ENCODE results near the gene FEZ2.

Gene FEZ2

DNA sequence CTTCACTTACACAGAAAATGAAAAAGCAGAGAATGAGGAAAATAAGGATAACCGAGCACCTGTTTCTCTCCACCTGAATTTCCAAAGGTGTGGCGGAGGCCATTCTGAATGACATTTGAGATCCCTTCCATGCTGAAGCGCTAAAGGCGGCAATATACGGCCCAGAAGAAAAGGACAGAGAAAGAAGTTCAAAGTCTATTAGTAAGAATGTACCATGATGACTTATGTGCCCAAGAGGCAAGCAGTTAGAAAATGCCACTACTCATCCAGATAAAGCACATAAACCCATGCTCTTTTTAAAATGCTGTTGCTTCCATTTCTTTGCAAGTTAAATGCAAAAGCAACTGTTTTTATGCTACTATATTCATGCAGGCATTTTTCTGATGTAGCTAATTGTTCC is 37.2 kb downstream of the FEZ2 start:
- no peak for DNase-seq

DNA sequence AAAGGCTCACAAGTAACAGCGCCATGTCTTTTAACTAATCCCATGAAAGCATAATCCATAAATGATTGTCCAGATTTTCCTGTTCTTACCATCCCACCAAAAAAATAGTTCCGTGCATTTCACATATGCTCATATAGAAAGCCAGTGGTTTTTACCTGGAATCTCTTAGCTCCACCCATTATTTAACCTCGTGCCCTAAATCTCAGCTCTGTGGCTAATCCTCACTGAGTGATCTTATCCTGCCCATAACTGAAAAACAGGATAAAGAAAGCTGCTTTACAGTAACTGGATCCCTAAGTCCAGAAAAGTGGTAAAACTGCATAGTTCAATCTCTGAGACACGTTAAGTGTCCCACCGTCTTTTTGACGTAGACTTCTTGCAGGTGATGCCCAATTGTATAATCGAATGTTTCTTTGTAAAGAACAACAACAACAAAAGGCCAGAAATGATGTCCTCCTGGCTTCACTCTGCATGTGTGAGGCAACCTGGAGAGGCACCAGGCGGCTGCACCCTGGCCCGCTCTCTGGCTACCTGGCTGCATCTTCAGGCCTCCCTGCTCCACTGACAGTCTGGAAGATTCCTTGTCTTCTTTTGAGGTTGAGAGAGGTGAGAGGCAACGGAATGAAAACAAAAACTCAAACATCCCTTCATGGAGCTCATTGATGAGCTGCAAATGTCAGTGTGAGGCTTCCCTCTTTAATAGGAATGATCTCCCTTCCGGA is 38.6 kb downstream of the FEZ2 start:
- DNase-seq = no peak

DNA sequence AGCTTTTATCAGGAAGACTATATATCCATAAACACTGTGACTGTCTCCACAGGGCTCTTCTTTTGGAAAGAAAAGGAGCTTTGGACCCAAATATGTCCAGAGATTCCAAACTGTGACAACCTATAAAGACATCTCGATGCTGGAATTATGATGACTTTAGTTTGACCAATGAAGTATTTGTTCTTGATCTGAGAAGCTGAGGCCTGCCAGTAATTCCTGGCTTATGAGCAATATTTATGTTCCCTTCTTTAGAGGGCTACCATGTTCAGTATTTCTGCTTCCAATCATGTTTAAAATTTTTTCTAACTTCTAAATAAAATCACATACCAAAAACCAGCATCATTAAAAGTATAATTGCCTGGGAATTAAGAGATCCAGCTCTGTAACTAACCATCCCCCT is 41.1 kb downstream of the FEZ2 start:
- no peak for DNase-seq

DNA sequence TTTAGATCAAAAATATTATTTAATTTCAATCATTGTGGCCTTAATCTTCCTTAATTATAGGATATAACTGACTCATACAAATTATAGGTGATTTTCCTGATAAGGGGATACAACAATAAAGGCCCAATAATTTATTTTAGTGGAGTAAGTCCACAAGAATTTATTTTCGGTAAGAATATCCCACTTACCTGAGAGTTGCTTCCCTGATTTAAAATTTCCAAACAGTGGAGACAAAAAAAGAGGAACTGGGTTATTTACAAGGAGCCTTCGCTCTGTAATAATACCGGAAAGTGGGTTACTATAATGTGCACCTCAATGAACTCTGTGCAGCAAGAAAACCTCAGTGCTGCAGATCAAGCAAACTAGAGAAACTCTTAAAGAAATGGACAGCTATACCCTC is 42.2 kb downstream of the FEZ2 start:
- no peak for DNase-seq

DNA sequence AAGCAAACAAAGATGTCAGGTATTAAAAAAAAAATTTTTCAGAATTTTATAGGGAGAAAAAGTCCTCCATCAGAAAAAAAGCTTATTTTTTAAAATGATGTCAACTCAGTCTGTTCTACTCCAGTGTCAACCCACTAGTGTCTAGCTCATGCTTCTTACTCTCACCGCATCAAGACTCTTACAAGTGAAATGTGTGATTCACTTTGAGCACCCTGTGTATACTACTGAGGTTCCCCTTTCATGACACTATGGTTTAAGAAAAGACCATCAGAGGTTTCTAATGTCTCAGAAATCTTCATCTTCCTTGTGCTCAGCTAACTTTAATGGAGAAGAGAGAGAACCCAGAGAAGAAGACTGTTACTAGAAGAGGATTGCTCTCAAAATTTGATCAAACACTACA is 43.4 kb downstream of the FEZ2 start:
- DNase-seq = no peak

DNA sequence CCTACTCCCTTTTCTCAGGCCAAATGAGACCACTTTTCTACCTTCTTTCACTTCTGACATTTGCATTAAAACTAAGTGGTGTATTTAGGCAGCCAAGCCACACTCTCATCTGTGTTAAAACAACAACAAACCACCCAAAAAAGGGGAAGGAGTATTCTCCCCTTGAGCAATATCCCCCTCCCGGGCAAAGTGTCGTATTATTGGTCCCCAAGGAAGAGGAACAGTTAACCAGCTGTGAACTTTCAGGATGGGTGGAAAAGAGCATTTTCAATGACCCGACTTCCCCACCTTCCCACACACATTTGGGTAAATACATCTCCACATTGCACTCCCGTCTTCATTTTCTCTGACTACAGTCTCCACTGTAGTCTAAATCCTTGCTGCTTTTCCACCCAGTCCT is 44.3 kb downstream of the FEZ2 start:
- DNase-seq = no peak

DNA sequence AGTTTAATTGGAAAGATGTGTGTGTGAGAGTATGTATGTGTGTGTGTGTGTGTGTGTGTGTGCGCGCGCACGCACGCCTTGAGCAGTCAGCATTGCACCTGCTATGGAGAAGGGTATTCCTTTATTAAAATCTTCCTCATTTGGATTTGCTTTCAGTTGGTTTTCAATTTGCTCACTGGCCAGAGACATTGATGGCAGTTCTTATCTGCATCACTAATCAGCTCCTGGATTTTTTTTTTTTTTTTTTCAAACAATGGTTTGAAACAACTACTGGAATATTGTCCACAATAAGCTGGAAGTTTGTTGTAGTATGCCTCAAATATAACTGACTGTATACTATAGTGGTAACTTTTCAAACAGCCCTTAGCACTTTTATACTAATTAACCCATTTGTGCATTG is 48.0 kb downstream of the FEZ2 start:
- no peak for DNase-seq

DNA sequence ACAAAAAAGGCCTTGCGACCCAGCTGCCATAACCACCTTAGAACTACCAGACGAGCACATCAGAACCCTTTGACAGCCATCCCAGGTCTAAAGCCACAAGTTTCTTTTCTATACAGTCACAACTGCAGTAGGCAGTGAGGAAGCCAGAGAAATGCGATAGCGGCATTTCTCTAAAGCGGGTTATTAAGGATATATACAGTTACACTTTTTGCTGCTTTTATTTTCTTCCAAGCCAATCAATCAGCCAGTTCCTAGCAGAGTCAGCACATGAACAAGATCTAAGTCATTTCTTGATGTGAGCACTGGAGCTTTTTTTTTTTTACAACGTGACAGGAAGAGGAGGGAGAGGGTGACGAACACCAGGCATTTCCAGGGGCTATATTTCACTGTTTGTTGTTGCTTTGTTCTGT is 48.8 kb downstream of the FEZ2 start:
- DNase-seq = no peak

DNA sequence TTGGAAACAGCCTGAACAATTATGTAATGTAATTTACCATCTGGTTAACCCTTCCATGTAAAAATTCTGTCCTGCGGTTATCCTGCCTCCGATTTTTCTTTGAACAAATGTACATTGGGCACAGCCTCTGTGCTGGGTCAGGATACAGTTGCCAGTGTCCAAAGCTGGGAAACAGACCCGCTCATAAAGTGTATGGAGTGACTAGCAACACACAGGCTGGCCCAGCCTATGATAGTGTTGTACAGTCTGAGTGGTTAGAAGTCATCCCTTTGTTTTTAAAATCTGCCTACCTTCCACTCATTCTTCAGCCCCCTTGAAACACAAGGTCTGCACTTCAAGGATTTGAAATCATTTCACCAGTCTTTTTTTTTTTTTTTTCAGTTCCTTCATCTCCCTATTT is 50.1 kb downstream of the FEZ2 start:
- no peak for DNase-seq

DNA sequence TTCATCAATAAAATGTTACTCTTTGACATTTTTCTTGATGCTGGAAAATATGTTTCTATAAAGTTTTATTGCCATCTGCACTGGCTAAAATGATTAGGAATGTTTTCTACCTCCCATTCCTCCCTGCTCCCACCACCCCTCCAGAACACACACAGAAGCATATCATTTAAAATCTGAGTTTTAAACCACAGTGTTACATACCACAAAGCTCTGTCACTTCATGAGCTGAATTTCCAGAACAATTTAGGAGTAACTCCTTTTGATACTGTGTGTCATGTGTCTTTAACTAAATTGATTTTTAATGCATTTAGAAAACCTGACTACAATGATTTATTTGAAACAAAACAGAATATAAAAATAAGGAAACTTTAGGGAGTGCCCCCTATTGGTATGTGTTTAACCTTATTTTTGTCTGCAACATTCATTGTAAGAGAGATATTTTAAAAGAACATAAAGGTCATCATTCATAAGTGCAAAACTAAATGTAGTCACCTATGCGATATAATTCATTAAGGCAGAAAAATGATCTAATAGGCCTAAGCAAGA is 52.0 kb downstream of the FEZ2 start:
- DNase-seq = no peak

DNA sequence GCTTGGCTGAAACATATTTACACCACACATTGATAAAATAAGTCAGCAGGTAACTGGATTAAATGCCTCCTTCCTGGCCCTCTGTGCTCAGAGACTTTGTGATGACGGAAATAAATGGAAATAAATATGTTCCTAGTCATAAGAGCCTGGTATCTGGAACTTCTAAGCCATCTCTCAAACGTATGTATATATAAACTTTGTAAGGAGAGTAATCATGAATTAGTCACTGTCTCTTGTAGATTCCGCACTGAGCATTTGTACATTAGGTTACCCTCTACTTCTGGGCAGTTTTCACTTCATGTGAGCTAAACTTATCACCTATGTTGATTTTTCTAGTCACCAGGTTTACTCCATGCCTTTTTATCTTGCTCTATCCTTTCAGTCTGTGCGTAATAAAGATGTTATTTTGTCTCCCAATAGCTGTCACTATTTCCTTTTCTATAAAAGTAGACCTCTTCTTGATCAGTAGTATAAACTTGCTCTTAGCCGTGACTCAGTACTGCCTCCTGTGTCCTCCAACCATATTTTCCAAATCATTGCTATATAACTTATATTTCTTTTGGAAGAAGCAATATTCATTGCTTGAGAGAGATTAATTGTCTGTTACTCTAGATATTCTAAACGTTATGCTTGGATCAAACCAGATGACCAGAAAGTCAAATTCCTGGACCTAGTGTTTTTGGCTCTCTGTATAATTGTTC is 53.2 kb downstream of the FEZ2 start:
- no peak for DNase-seq

DNA sequence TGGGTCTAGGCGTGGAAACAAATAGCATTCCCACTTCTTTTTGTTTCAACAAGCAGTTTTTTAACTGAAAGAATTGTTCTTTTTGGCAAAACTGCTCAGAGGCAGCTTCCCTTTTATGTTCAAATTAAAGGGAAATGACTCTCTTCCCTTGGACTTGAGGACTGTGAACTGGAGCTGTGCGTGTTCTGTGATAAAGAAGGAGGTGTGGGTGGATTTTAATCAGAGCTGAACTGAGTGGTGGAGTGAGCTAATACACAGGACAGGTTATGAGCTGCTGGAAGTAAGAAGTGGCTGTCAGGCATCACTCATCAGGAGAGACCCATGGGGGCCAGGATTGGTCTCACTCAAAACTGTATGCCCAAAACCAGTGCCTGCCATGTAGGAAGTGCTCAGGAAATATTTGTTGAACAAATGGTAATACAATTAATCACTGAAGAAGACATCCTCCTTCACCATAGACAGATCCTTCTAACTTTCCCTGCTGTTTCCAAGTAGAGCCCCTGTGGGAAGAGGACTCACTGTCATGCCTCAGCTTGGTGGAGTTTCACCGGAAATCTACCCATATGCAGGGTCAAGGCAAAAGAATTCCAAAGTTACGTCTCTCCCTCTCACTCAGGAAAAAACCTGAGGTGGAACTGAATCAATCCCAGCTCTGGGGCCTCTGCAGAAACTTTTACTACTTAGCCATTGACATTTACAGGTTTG is 55.9 kb downstream of the FEZ2 start:
- DNase-seq = no peak

DNA sequence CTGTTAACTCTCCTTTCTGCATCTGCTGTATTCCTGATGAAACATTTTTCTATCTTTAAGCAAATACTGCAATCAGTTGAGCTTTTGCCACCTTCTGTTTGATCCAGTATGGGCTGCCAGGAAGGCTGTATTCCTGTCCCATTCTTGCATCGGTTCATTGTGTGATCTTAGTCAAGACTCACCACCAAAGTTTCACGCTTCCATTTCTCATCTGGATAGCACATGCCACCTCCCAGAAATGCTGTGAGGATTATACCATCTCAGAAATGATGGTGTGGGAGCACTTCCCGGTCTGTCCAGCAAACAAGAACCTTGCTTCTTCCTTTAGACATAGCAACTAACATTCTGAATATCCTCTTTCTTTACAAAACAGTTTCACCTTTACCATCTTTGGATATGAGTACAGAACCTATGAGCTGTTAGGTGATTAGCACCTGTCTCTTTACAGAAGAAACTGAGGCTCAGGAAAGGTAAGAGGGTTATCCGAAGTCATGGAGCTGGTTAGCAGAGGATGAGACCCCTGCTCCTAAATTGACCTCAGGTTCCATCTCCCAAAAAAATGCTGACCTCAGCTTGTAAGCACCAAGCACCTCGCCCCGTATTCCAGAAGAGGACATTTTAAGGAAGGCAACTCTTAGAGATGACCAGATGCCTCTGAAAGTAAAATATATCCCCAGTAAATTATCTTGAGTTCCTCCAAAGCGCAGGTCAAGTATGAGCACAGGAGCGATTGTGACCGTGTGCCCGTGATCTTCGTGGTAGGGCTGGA is 56.8 kb downstream of the FEZ2 start:
- no peak for DNase-seq

DNA sequence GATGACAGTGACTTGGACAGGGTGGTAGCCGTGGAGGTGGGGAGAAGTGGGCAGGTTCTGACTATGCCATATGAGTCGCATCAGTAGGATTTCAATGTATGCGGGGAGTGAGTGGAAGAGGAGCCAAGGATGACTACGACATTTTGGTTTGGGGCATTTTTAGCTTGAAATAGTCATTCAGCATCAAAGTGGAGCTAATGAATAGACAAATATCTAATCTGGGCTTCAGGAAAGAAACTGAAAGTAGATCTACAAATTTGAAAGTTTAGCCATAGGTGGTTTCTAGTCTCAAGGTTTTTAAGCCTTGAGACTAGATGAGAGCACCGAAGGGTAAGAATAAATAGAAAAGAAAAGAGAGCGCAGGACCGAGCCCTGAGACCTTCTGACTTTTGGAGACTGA is 58.3 kb downstream of the FEZ2 start:
- DNase-seq = no peak

DNA sequence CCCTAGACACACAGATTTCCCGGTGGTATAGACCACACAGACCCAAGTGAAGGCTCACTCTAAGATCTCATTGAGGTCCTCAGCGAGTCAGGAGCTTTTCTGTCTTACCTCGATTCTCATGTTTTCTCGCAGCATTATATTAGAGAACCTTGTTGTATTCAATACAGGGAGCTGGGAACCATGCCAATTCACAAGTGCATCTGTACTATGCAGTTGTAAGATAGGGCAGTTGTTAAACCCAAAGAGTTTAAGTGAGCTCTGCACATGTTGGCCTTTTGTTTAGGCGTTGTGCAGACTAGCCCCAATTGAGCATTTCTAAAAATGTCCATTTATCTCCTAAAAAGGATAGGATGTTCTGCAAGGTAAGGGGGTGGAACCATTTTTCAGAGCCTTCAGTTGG is 59.6 kb downstream of the FEZ2 start:
- DNase-seq = no peak

DNA sequence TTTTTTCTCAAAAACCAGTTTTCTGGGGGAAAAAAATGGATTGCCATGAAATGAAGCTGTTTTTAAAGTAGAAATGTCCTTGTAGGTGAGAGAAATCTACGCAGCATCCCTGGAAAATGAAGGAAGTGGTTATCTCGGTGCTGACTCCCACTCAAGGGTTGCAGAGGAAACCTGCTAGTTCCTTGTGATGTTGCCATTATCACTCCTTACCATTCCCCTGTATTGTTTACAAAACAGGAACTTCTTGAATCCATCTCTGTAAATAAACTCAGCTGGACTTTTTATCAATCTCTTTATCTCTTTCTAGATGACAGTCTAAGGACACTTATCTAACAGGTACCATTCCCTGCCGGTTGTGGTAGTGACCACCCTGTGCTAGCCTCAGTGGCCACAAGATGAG is 61.2 kb downstream of the FEZ2 start:
- no peak for DNase-seq

DNA sequence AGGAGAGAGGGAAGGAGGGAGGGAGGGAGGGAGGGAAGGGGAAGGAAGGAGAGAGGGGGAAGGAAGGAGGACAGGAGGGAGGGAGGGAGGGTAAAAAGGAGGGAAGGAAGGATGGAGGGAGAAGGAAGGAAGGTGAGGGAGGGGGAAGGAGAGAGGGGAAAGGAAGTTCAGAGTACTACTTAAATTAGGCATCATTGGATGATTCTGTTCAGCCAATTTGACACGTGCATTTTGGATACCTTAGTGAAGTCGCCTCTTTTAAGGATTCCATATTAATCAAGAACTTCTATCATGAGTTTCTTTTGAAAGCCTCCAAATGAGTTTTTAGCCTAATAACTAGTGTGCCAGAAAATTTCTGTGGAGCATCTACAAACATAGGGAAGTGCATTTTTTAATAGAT is 62.9 kb downstream of the FEZ2 start:
- DNase-seq = no peak

DNA sequence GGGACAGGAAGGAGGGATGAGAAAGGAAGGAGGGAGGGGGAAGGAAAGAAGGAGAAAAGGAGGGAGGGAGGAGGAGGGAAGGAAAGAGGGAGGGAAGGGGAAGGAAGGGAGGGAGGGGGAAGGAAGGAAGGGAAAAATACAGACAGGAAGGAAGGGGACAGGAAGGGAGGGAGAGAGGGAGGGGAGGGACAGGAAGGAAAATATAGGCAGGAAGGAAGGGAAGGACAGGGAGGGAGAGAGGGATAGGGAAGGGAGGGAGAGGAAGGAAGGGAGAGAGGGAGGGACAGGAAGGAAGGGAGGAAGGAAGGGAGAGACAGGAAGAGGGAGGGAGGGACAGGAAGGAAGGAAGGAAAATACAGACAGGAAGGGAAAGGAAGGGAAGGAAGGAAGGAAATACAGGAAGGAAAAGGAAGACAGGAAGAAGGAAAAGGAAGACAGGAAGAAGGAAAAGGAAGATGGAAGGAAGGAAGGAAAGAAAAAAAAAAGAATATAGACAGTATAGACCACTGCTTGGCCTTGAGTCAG is 63.6 kb downstream of the FEZ2 start:
- DNase-seq = no peak

DNA sequence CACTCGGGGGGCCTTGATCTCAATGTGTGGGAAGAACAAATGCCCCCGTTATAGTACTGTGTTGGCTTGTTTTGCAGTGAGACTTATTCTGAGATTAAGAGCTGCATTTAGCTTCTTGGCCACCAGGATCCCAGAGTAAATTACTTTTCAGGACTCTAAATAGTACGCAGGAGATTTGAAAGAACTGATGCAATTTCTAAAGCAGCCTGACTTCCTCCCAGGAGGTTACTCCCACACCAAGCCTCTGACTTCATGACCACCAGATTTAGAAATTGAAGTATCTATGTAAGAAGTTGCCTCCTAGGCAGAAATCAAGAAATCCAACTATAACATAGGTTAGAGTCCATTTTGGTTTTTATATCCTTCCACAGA is 67.0 kb downstream of the FEZ2 start:
- no peak for DNase-seq

DNA sequence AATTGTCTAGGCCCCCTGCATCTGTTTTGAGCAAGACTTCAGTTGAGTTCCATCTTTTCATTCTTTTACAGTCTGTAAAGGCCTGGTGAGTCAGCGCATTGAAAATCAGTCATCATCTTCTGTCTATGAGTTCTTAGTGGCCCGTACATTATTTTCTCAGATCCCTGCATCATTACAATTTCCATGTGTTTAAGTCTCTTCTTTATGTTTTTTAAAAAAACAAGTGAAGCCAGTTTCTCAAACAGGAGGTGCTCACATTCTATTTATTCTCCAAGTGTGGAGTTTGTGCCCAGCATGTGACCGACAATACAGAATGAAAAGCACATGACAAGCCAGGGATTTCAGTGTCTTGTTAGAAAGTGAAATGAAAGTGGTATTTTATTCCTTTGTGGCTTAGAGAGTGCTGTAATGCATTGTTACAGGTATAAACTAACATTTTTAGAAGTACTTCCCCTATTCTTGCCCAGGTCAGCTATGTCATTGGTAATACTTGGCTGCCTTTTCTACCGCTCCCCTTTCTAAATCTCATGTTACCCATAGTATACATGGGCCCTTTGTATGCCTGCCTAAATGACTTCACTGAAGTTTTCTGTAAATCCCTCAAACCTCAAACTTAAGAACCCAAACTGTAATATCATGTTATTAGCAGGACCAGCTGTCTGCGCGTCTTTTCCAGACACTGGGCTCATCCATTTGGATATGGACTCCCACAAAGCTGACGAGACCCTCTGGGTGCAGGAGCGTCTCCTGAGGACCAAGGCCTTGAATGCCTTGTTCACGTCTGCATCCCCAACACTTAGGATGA is 67.6 kb downstream of the FEZ2 start:
- DNase-seq = no peak

DNA sequence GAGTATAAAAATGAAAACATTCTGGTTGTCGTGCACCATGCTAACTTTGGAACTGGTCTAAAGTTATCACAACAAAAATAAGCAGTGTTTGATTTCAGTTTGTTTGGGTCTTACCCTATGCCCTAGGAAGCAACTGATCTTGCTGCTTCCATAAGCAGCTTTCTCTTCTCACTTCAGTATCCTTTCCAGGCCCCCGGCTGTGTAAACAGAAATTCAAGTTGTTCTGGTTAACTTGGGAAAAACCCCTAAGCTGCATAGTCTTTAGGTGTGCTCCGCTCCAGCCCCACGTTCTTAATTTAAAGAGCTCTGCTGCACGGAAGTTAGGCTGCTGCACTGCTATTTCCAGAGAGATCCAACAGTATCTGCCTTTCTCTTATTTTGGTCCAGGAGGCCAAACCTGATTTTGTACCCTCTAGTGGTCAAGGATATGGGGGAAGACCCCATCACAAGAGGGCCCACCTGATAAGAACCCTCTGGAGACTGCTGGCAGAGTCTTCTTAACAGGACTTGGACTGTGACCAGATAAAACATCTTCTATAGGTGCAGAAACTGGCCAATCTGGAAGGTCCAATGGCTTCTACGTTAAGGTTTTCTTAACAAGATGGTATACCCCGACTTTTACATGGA is 69.1 kb downstream of the FEZ2 start:
- no peak for DNase-seq

DNA sequence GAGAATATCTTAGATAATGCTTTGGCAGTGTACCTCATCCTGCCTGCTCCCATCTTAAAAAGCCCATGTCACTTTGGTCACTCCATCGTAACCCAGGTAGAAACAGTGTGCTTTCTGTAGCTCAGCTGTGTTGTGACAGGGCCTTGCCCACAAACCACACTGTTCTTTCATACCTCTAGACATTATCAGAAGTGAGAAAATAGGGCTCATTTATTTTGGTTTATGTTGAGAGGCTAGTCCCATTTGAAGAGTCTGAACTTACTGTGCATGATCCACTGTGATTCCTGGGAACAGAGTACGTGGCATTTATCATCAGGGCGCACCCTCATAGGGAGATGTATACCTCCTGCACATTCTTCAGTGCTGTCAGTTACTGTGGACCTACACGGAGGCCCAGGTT is 69.7 kb downstream of the FEZ2 start:
- DNase-seq = no peak
